ENCODE measurements around the gene FCN2.

FCN2 gene

DNA sequence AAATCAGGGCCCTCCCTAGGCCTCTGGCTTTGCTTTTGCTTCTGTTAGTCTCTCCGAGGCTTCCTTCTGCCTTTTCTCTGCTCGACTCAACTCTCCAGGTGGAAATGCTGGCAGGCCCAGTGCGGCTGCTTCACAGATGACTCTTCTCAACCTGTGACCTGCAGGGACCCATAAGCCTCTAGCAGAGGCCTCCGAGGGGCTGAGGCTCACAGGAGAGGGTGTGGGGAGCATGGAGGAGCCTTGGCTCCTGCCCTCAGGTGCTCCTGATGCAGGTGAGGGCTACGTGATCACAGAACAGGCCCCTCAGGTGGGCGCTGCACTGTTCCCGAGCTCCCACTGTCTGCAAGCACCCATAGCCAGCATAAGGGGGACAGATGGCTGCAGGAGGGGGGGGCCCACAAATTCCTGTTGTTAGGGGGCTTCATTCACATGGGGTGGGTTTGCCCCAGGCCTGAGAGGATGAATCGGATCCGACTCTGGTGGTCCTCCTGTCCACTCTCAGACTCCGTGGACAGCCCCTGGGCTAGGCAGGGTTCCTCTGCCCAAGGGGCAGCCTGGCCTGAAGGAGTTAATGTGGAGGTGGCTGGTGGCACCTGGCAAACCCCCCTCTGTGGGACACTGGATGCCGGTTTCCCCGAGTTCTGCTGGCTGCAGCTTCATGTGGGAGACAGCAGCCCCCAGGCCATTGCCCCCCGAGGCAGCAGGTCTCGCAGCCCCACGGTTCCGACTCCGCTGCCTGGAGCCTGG is 10.9 kb upstream of the FCN2 start:
- DNase-seq, result peak; percentile 79

GRCh38 chr9:134870301-134870694 is 10.3 kb upstream of the FCN2 start:
- DNase-seq, result no peak

DNA sequence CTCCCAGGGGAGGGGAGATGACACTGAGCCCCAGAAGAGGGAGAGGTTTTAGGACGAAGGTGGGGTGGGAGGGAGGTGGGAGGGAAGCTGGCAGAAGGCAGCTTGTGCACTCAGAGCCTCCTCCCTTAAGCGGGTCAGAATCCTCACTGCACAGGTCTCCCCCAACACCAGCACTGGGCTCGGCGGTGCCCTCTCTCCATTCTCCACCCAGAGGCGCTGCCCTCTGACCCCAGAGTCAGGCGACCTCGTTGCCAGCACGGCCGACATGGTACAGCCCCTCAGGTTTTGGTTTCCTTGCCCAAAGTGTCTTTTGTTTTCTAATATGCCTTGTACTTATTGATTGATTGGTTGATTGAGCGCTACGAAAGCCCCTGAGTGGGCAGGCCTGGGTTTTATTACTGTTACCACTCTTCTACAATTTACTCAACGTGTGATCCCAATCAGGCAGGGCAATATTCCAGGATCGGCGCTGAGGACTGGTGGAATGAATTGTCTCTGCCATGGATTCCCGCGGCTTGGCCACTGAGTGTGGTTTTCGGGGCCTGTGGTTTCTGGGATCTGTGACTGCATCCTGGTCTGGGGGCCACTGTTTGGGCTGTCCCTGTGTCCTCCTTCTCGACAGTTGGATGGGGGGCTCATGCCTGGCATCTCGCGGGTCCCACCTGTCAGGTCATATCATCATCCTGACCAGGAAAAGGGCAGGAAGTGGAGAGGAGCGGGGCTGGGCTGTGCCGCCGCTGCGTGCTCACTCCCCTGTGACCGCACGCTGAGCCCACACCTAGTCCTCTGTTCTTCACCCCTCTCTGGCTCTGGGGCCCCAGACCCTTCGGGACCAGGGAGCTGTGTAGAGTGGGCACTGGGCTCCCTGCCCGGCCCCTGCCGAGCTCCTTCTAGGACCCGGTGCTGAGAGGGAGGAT is 9.6 kb upstream of the FCN2 start:
- no peak for DNase-seq

DNA sequence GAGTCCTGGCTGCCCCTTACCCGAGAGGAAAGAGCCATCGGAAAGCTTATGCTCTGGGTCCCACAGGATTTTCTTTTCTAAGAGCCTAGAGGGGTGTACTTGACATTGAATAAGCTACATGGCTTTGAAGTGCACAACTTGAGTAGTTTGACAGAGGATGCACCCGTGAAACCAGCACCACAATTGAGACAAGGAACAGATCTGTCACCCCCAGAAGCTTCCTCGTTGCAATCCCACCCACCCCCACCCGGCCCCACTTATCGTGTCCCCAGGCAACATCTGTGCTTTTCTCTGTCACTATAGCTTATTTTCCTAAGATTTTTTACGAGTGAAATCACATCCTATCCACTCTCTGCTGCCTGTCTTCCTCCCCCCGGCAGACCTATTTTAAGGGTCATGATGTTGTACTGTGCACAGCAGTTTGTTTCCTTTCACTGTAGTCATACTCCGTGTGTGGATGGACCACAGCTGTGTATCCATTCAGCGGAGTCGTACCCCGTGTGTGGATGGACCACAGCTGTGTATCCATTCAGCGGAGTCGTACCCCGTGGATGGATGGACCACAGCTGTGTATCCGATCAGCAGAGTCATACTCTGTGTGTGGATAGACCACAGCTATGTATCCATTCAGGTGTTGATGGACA is 8.8 kb upstream of the FCN2 start:
- DNase-seq, result no peak

GRCh38 chr9:134872482-134873231 is 8.0 kb upstream of the FCN2 start:
- no peak for DNase-seq

GRCh38 chr9:134875371-134875770 is 5.2 kb upstream of the FCN2 start:
- no peak for DNase-seq

DNA sequence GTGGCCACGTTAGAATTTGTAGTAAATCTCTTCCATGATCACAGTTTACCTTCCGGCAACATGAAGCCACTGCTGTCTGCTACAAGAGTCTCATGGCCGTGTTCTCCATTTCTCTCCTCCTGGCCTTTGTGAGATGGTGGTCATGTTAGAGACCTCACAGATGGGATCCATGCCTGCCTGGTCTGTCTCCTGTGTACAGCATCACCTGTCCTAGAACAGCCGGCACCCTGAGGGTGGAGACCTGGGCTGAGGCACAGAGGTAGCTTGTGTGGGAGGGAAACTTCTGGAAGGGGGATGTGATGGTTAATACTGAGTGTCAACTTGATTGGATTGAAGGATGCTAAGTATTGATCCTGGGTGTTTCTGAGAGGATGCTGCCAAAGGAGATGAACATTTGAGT is 3.1 kb upstream of the FCN2 start:
- DNase-seq, result no peak

DNA sequence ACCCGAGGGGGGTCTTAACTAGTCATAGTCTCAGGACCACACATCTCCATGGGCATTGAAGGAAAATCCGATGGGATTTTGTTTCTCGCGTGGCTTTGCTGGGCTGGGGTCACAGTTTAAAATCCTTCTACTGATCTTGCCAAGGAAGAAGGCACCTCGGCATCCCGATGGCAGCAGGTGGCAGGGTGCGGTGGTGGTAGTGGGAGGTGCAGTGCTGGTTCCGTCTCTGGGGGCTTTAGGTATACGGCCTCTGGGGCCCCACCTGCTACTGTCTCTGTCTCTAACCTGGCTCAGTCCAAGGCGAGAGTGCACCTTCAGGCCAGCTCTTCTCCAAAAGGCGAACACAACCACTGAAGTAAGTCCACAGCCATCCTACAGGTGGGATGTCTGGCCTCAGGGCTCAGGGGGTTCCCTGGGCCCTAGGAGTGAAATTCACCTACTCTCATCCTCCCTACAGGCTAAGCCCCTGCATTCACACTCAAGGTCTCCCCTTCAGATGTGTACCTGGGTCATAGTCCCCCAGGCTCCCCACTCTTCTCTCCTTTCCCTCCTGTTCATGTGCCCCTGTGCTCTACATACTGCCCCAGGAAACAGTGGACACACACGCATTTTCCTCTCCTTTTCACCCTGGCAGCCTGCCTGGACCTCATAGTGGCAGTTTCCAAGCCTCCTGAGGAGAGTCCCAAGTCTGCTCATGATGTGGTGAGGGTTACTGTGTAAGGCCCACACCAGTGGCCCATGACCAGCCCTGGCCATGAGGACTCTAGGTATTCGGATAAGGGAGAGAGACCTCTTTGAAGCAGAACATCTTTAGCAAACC is 736 bp upstream of the FCN2 start:
- DNase-seq, result no peak

- no peak for DNase-seq
Observed at GRCh38 chr9:134881313-134881670, 682 bp downstream of the FCN2 start.

DNA sequence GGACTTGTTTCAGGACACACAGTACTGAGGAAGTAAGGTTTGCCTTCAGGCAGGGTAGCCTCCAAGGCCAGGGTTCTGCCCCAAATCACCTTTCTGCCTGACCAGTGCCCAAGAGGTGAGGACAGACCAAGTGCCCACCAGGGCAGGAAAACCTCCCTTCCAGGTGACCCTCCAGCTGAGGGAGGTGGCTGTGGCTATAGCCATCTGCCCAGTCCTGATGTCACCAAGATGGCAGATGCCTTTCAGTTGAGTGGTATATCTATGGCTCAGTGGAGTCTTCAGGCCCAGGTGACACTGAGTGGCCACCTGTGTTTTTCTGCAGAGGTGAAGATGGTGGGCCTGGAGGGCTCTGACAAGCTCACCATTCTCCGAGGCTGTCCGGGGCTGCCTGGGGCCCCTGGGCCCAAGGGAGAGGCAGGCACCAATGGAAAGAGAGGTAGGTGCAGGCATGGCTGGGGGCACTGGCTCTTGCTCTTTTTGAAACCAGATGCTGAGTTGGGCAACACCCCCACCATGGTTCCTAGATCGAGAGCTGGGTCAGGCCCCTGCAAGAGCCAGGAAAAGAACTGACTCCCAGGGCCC is 1.7 kb downstream of the FCN2 start:
- no peak for DNase-seq

DNA sequence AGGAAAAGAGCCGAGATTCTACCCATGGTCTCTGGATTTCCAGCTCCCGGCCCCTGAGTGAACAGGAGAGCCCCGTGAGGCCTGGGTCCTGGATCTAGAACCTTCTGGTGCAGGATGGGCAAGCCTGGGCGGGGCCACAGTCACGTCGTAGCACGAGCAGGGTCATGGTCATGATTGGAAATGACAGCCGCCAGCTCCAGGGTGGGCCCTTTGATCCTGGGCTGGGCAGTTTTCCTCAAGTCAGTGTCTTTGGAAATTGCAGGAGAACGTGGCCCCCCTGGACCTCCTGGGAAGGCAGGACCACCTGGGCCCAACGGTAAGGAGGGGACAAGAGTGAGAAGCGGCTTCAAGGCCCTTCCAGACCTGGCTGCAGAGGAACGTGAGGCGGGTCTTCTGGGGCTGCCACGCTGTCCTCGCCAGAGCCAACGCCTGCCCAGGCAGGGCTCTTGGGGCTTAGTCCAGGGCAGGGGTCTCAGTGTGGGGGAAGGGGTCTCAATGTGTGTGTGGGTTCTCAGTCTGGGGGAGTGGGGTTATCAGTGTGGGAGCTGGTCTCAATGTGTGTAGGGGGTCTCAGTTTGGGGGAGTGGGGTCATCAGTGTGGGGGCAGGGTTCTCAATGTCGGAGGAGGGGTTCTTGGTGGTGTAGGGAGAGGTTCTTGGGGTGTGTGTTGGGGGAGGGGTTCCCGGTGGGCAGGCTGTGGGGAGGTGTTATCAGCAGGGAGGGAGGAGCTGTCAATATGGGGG is 2.6 kb downstream of the FCN2 start:
- DNase-seq, result no peak

GRCh38 chr9:134884492-134884891 is 3.9 kb downstream of the FCN2 start:
- DNase-seq, result no peak

DNA sequence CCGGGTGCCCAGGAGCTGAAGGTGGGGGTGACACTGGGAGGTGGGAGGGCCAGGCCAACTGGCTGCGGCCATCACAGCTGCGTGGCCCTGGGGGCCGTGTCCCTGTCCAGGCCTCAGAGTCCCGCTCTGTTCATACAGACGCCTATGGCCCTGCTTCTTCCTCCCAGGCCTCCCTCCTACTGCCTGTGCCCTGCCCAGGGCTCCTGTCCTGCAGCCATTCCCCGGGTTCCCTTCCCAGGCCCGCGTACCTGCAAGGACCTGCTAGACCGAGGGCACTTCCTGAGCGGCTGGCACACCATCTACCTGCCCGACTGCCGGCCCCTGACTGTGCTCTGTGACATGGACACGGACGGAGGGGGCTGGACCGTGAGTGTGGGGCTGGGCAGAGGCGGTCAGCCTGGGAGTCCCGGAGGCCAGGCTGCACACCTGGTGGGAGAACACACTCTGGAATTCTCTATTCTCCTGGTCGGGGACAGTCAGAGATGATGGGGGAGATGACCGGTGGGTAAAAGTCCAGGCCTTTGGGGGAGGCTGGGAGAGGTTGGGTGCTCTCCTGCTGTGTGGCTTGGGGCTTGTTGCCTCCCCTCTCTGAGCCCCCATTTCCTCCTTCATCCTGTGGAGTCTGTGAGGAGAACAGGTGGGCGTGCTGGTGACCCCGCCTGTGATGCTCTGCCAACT is 4.5 kb downstream of the FCN2 start:
- no peak for DNase-seq

DNA sequence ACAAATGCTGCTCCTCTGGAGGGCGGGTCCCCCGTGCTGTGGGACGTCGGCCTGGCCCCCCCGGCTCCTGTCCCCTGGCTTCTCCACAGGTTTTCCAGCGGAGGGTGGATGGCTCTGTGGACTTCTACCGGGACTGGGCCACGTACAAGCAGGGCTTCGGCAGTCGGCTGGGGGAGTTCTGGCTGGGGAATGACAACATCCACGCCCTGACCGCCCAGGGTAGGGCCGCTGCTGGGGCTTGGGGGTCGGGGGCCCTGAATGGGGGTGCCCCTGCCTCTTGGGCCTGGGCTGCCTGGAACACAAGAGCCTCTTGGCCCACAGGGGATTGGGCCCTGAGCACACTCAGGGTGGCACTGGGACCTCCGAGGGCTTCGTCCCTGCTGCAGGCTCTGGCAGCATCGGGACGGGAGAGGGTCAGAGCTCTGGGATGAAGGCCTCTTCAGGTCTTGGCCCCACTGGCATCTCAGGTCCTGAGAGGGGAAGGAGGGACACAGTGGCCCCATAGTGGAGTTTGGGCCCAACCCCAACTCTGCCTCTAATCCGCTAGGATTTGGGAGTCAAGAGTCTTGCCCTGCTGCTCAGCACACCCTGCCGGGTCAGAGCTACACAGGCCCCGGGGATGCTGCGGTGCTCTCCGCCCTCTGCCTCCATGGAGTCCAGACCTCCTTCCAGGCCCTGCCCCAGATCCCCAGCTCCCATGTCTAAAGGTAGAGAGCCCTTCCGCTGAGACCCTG is 5.2 kb downstream of the FCN2 start:
- DNase-seq, result no peak

GRCh38 chr9:134886413-134886913 is 5.9 kb downstream of the FCN2 start:
- DNase-seq, result no peak

DNA sequence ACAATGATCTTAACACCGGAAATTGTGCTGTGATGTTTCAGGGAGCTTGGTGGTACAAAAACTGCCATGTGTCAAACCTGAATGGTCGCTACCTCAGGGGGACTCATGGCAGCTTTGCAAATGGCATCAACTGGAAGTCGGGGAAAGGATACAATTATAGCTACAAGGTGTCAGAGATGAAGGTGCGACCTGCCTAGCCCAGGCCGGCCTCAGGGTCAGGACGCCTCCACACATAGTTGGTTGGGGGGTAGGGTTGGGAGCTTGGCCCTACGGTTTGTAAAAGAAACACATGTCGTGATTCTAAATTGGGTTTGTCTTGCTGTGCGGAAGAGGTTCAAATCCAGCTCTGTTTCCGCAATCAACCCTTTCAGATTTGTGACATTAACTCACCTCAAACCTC is 6.6 kb downstream of the FCN2 start:
- no peak for DNase-seq

- DNase-seq, result no peak
Observed at GRCh38 chr9:134887686-134888602, 7.3 kb downstream of the FCN2 start.

GRCh38 chr9:134888603-134889190 is 8.1 kb downstream of the FCN2 start:
- no peak for DNase-seq
